ENCODE results near the gene DPEP2.

The DPEP2 gene

DNA sequence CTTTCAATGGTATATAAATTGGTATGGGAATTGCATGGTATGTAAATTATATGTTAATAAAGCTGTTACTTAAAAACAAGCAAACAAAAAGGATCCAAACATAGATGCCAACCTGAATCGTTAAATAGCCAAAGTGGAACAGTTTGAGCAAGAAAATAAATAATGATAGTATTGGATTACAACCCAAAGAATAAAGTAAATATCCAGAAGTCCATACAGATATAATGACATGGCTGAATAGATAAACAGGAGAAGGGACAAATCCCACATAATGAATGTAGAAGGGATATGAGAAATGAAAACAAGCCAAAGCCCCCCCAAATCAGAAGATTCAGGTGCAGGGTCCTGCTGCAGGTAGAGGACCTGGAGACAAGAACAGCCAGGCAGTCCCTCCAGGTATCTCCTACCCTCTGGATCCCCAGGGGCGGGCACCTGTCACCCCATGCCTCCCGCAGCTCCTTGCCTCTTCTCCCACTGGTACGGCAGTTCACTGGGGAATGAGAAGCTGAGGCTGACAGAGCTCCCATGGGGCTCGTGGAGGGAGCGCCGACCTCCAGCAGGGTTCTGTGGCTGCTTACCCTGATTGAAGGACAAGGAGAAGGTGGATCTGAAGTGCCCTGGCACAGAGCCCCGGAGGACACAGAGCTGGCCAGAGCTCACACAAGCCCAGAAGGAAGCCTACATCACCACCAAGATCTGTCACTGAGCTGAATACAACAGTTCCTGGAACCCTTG, 45.5 kb downstream of the DPEP2 start:
- no peaks in the 10 kb centered on the region for H3K79me2 ChIP-seq (ENCODE audit: control insufficient read depth, low read length)
- no peak overlapping the region for H3K4me3 ChIP-seq (ENCODE audit: low read length)
- no peaks in the 10 kb centered on the region for H3K27me3 ChIP-seq (ENCODE audit: control insufficient read depth, low read length)
- H3F3A ChIP-seq (ENCODE audit: control insufficient read depth, insufficient read depth) = no peaks in the 10 kb centered on the region
- H4K20me1 ChIP-seq (ENCODE audit: control insufficient read depth, insufficient read depth, low read depth, low read length) = no peaks in the 10 kb centered on the region
- no peaks in the 10 kb centered on the region for H3K4me1 ChIP-seq (ENCODE audit: control insufficient read depth, low read length)
- no peaks in the 10 kb centered on the region; the same call in 1 of the 2 replicates for H3K36me3 ChIP-seq (ENCODE audit: control insufficient read depth, low read length)
- H3K4me2 ChIP-seq (ENCODE audit: low read length) = no peak overlapping the region
- no peak overlapping the region for H3K27ac ChIP-seq (ENCODE audit: low read depth, low read length)
- H3K9me2 ChIP-seq (replicated peaks; ENCODE audit: control insufficient read depth, low read length) = no peaks in the 10 kb centered on the region
- H3K9me3 ChIP-seq (ENCODE audit: control insufficient read depth, insufficient read depth, low read length) = no peaks in the 10 kb centered on the region
- TF ChIP-seq EZH2phosphoT487 (IDR thresholded peaks at IDR 0.05; ENCODE audit: borderline replicate concordance, low read length) = no peak
- TF ChIP-seq, protein P1, sequence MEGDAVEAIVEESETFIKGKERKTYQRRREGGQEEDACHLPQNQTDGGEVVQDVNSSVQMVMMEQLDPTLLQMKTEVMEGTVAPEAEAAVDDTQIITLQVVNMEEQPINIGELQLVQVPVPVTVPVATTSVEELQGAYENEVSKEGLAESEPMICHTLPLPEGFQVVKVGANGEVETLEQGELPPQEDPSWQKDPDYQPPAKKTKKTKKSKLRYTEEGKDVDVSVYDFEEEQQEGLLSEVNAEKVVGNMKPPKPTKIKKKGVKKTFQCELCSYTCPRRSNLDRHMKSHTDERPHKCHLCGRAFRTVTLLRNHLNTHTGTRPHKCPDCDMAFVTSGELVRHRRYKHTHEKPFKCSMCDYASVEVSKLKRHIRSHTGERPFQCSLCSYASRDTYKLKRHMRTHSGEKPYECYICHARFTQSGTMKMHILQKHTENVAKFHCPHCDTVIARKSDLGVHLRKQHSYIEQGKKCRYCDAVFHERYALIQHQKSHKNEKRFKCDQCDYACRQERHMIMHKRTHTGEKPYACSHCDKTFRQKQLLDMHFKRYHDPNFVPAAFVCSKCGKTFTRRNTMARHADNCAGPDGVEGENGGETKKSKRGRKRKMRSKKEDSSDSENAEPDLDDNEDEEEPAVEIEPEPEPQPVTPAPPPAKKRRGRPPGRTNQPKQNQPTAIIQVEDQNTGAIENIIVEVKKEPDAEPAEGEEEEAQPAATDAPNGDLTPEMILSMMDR (IDR thresholded peaks at IDR 0.05; ENCODE audit: low read depth, low read length, poor library complexity, severe bottlenecking) = no peak

DNA sequence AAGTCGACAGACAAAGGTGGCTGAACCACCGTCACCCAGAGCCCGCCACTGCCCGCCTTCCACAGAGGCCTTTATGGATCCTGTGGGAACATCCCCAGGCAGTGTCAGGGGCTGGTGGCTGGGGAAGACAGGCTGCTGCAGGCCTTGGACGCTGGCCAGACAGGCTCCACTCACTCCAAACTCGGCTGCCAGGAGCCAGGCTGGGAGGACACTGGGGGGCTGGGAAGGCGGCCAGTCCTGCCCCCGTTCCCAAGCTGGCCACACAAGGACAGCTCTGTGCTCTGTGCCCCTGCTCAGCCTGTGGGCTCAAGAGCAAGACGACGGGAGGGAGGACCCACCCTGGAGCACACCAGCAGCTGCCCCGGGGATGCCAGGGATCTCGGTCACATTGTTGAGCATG, 47.8 kb downstream of the DPEP2 start:
- no peak for TF ChIP-seq EZH2phosphoT487 (IDR thresholded peaks at IDR 0.05; ENCODE audit: borderline replicate concordance, low read length)
- Histone ChIP-seq H3K79me2 (ENCODE audit: control insufficient read depth, low read length) (no peaks in the 10 kb centered on the region), H3K4me2 (ENCODE audit: low read length) (no peak overlapping the region), H3K36me3 (ENCODE audit: control insufficient read depth, low read length) (no peaks in the 10 kb centered on the region; the same call in 1 of the 2 replicates), H3K27me3 (ENCODE audit: control insufficient read depth, low read length) (no peaks in the 10 kb centered on the region), H3K4me1 (ENCODE audit: control insufficient read depth, low read length) (no peaks in the 10 kb centered on the region), H3K9me2 (replicated peaks; ENCODE audit: control insufficient read depth, low read length) (no peaks in the 10 kb centered on the region), H3F3A (ENCODE audit: control insufficient read depth, insufficient read depth) (no peaks in the 10 kb centered on the region), H3K27ac (ENCODE audit: low read depth, low read length) (no peak overlapping the region), H3K9me3 (ENCODE audit: control insufficient read depth, insufficient read depth, low read length) (no peaks in the 10 kb centered on the region), H3K4me3 (ENCODE audit: low read length) (no peak overlapping the region), H4K20me1 (ENCODE audit: control insufficient read depth, insufficient read depth, low read depth, low read length) (no peaks in the 10 kb centered on the region)

DNA sequence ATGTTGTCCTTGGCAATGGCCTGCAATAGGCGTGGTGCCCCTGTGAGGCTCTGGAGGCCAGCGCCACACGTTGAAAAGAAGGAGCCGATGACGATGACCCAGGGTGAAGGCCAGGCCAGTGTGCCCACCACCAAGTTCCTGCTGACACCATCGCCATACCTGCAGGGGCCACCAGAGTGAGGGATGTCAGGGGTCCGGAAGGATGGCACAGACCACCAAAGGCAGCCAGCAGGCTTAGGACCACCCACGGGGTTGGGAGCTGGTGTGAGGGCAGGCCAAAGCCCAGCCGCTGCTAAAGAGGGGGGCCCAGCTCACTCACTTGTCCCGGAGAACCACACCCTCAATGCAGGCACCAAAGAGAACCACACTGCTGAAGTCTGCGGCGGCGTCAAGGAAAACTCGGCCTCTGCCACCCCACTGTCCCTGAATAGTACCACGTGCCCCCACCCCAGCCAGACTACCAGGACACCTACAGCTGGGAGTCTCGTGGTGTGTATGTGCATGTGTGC, 48.9 kb downstream of the DPEP2 start:
- Histone ChIP-seq H3K9me3 (ENCODE audit: control insufficient read depth, insufficient read depth, low read length) (no peaks in the 10 kb centered on the region), H3K79me2 (ENCODE audit: control insufficient read depth, low read length) (no peaks in the 10 kb centered on the region), H3K27me3 (ENCODE audit: control insufficient read depth, low read length) (no peaks in the 10 kb centered on the region), H3K4me2 (ENCODE audit: low read length) (no peak overlapping the region), H3K36me3 (ENCODE audit: control insufficient read depth, low read length) (no peaks in the 10 kb centered on the region; the same call in 1 of the 2 replicates), H4K20me1 (ENCODE audit: control insufficient read depth, insufficient read depth, low read depth, low read length) (no peaks in the 10 kb centered on the region), H3K9me2 (replicated peaks; ENCODE audit: control insufficient read depth, low read length) (no peaks in the 10 kb centered on the region), H3K4me1 (ENCODE audit: control insufficient read depth, low read length) (no peaks in the 10 kb centered on the region), H3F3A (ENCODE audit: control insufficient read depth, insufficient read depth) (no peaks in the 10 kb centered on the region), H3K27ac (ENCODE audit: low read depth, low read length) (no peak overlapping the region), H3K4me3 (ENCODE audit: low read length) (no peak overlapping the region)
- no peak for TF ChIP-seq EZH2phosphoT487 (IDR thresholded peaks at IDR 0.05; ENCODE audit: borderline replicate concordance, low read length)
- TF ChIP-seq, protein P1 (IDR thresholded peaks at IDR 0.05; ENCODE audit: low read depth, low read length, poor library complexity, severe bottlenecking) = no peak

GRCh38 chr16:67949645-67950044, 49.6 kb downstream of the DPEP2 start:
- H3K9me3 ChIP-seq (ENCODE audit: control insufficient read depth, insufficient read depth, low read length) = no peaks in the 10 kb centered on the region
- no peak overlapping the region for H3K4me3 ChIP-seq (ENCODE audit: low read length)
- TF ChIP-seq, protein P1 (IDR thresholded peaks at IDR 0.05; ENCODE audit: low read depth, low read length, poor library complexity, severe bottlenecking) = no peak
- no peak for TF ChIP-seq EZH2phosphoT487 (IDR thresholded peaks at IDR 0.05; ENCODE audit: borderline replicate concordance, low read length)
- H3K79me2 ChIP-seq (ENCODE audit: control insufficient read depth, low read length) = no peaks in the 10 kb centered on the region
- H3K4me1 ChIP-seq (ENCODE audit: control insufficient read depth, low read length) = no peaks in the 10 kb centered on the region
- no peak overlapping the region for H3K4me2 ChIP-seq (ENCODE audit: low read length)
- H3K36me3 ChIP-seq (ENCODE audit: control insufficient read depth, low read length) = no peaks in the 10 kb centered on the region; the same call in 1 of the 2 replicates
- no peak overlapping the region for H3K27ac ChIP-seq (ENCODE audit: low read depth, low read length)
- no peaks in the 10 kb centered on the region for H3F3A ChIP-seq (ENCODE audit: control insufficient read depth, insufficient read depth)
- no peaks in the 10 kb centered on the region for H3K27me3 ChIP-seq (ENCODE audit: control insufficient read depth, low read length)
- H4K20me1 ChIP-seq (ENCODE audit: control insufficient read depth, insufficient read depth, low read depth, low read length) = no peaks in the 10 kb centered on the region
- H3K9me2 ChIP-seq (replicated peaks; ENCODE audit: control insufficient read depth, low read length) = no peaks in the 10 kb centered on the region

All from DOHH2 (cell line).